Neural cell (in vitro differentiated cells): ENCODE data around the gene P2RY8. TPM values are rescaled to one million over a fixed set of nuclear protein-coding genes. Genes with fewer than 3 reads are reported as not detected.
"Not testable (repeated sequence)": the region's sequence is repeated elsewhere in the genome, so short reads cannot be mapped to it uniquely, and the experiment has no call there.

Source experiments
- H2AFZ ChIP-seq: fragments of 200-600, 300-800 bp; sonication (generic), shearing (Covaris generic); 2 replicates; pipeline ENCODE4 v1.6.0; 2014; ENCODE audit warnings: low read depth, mild to moderate bottlenecking, antibody characterized with exemption, low read length, moderate library complexity
- H3F3A ChIP-seq: fragments of 200-600 bp; shearing (Covaris generic); 2 replicates; pipeline ENCODE4 v1.6.1; 2016; ENCODE audit warnings: mild to moderate bottlenecking, moderate library complexity, mixed read lengths, antibody characterized with exemption, low read length; ENCODE audit not compliant: insufficient read depth, poor library complexity, severe bottlenecking
- H3K27ac ChIP-seq: fragments of 200-600, 300-800 bp; sonication (generic), shearing (Covaris generic); 2 replicates; pipeline ENCODE4 v1.5.1; 2014; ENCODE audit warnings: mild to moderate bottlenecking, low read length, moderate library complexity
- H3K27me3 ChIP-seq: fragments of 300-800, 200-600 bp; sonication (generic), shearing (Covaris generic); 2 replicates; pipeline ENCODE4 v1.6.0; 2014; ENCODE audit warnings: mild to moderate bottlenecking, low read depth, low read length, moderate library complexity; ENCODE audit not compliant: insufficient read depth
- H3K36me3 ChIP-seq: fragments of 300-800, 200-600 bp; sonication (generic), shearing (Covaris generic); 2 replicates; pipeline ENCODE4 v1.5.1; 2014; ENCODE audit warnings: mild to moderate bottlenecking, antibody characterized with exemption, low read length, moderate library complexity; ENCODE audit not compliant: insufficient read depth
- H3K4me2 ChIP-seq: fragments of 300-800, 200-600 bp; sonication (generic), shearing (Covaris generic); 2 replicates; pipeline ENCODE4 v1.6.0; 2014; ENCODE audit warnings: mild to moderate bottlenecking, low read length
- H3K4me3 ChIP-seq: fragments of 300-800, 200-600 bp; sonication (generic), shearing (Covaris generic); 2 replicates; pipeline ENCODE4 v1.5.1; 2014; ENCODE audit warnings: mild to moderate bottlenecking, low read length, moderate library complexity
- H3K79me2 ChIP-seq: fragments of 200-600 bp; shearing (Covaris generic); replicated peaks from 2 replicates; pipeline ENCODE4 v1.6.0; 2014; ENCODE audit warnings: mild to moderate bottlenecking, low read length, moderate library complexity; ENCODE audit not compliant: insufficient read depth
- H3K9ac ChIP-seq: fragments of 300-800, 200-600 bp; sonication (generic), shearing (Covaris generic); 2 replicates; pipeline ENCODE4 v1.6.1; 2016; ENCODE audit warnings: mild to moderate bottlenecking, low read length, mixed read lengths
- H3K9me2 ChIP-seq: fragments of 200-600 bp; shearing (Covaris generic); 2 replicates; pipeline ENCODE4 v1.6.1; 2016; ENCODE audit warnings: mild to moderate bottlenecking, low read length, mixed read lengths; ENCODE audit not compliant: insufficient read depth
- H3K9me3 ChIP-seq: fragments of 200-600, 300-800 bp; sonication (generic), shearing (Covaris generic); 2 replicates; pipeline ENCODE4 v1.6.1; 2016; ENCODE audit warnings: mild to moderate bottlenecking, mixed run types, low read length, moderate library complexity, mixed read lengths
- H4K20me1 ChIP-seq: fragments of 200-600 bp; shearing (Covaris generic); 2 replicates; pipeline ENCODE4 v1.6.1; 2016; ENCODE audit warnings: mild to moderate bottlenecking, mixed run types; ENCODE audit not compliant: insufficient read depth
- EP300 ChIP-seq: fragments of 450-650 bp; conservative IDR thresholded peaks from 2 replicates; pipeline ENCODE4 v1.6.1; 2014; ENCODE audit warnings: antibody characterized with exemption, mild to moderate bottlenecking, moderate library complexity; ENCODE audit not compliant: poor library complexity, severe bottlenecking
- EZH2 ChIP-seq: fragments of 200-600, 300-800 bp; shearing (Covaris generic), sonication (generic); IDR thresholded peaks from 2 replicates; pipeline ENCODE4 v1.6.1; 2014; ENCODE audit warnings: antibody characterized with exemption, low read length, borderline replicate concordance, mild to moderate bottlenecking; ENCODE audit not compliant: insufficient read depth, poor library complexity, severe bottlenecking
- MXI1 ChIP-seq: fragments of 450-650 bp; conservative IDR thresholded peaks from 2 replicates; pipeline ENCODE4 v1.6.1; 2014; ENCODE audit warnings: antibody characterized with exemption, mild to moderate bottlenecking; ENCODE audit not compliant: poor library complexity, severe bottlenecking
- POLR2AphosphoS5 ChIP-seq: IDR thresholded peaks from 2 replicates; pipeline ENCODE4 v1.6.1; 2012
- RAD21 ChIP-seq: fragments of 450-650 bp; conservative IDR thresholded peaks from 2 replicates; pipeline ENCODE4 v1.6.1; 2014; ENCODE audit warnings: antibody characterized with exemption, mild to moderate bottlenecking, moderate library complexity
- SMC3 ChIP-seq: fragments of 450-650 bp; conservative IDR thresholded peaks from 2 replicates; pipeline ENCODE4 v1.6.1; 2014; ENCODE audit warnings: antibody characterized with exemption, mild to moderate bottlenecking, moderate library complexity; ENCODE audit not compliant: poor library complexity
- TAF1 ChIP-seq: IDR thresholded peaks from 2 replicates; pipeline ENCODE4 v1.6.1; 2012; ENCODE audit warnings: low read depth
- polyA plus RNA-seq: library from polyadenylated mRNA; depleted of rRNA; stranded (reverse); fragments of >200 nt; gene quantifications from 2 replicates; pipeline ENCODE4 v1.2.3, GENCODE V29; 2014
- TF ChIP-seq, protein P1 (sequence below): IDR thresholded peaks from 2 replicates; pipeline ENCODE4 v1.6.1; 2012; ENCODE audit warnings: borderline replicate concordance
- TF ChIP-seq, protein P2 (sequence below): fragments of 450-650 bp; IDR thresholded peaks from 2 replicates; pipeline ENCODE4 v1.5.1; 2014; ENCODE audit warnings: antibody characterized with exemption, mild to moderate bottlenecking, moderate library complexity; ENCODE audit not compliant: poor library complexity, severe bottlenecking

P2RY8 gene
- polyA plus RNA-seq, 1 donor from 2014 or later = not detected

DNA sequence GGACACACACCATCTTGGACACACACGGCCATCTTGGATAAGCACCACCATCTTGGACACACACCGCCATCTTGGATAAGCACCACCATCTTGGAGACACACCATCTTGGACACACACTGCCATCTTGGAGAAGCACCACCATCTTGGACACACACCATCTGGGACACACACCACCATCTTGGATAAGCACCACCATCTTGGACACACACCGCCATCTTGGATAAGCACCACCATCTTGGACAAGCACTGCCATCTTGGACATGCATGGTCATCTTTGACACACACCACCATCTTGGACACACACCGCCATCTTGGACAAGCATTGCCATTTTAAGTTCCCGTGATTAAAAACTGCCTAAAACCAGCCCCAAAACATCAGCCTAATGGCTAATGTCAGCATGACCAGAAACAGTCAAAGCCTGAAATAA is 88.4 kb downstream of the P2RY8 start:
- peaks cover 17% of the 10 kb centered on the region for H3K79me2 ChIP-seq
- not testable (repeated sequence) for H3K9me3 ChIP-seq, H3K27ac ChIP-seq, H3K27me3 ChIP-seq, H3K4me3 ChIP-seq, H3K36me3 ChIP-seq, H2AFZ ChIP-seq, H3K9ac ChIP-seq, H3K9me2 ChIP-seq, H3F3A ChIP-seq, H3K4me2 ChIP-seq, H4K20me1 ChIP-seq

DNA sequence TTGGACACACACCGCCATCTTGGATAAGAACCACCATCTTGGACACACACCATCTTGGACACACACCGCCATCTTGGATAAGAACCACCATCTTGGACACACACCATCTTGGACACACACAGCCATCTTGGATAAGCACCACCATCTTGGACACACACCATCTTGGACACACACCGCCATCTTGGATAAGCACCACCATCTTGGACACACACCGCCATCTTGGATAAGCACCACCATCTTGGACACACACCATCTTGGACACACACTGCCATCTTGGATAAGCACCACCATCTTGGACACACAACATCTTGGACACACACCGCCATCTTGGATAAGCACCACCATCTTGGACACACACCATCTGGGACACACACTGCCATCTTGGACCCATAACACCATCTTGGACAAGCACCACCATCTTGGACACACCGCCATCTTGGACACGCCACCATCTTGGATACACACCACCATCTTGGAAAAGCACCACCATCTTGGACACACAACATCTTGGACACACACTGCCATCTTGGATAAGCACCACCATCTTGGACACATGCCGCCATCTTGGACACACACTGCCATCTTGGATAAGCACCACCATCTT is 88.9 kb downstream of the P2RY8 start:
- H2AFZ ChIP-seq, H3K9me3 ChIP-seq, H3K27ac ChIP-seq, H3K27me3 ChIP-seq, H4K20me1 ChIP-seq, H3F3A ChIP-seq, H3K9ac ChIP-seq, H3K9me2 ChIP-seq, H3K4me3 ChIP-seq, H3K36me3 ChIP-seq, H3K4me2 ChIP-seq: not testable (repeated sequence)
- peaks cover 17% of the 10 kb centered on the region for H3K79me2 ChIP-seq

DNA sequence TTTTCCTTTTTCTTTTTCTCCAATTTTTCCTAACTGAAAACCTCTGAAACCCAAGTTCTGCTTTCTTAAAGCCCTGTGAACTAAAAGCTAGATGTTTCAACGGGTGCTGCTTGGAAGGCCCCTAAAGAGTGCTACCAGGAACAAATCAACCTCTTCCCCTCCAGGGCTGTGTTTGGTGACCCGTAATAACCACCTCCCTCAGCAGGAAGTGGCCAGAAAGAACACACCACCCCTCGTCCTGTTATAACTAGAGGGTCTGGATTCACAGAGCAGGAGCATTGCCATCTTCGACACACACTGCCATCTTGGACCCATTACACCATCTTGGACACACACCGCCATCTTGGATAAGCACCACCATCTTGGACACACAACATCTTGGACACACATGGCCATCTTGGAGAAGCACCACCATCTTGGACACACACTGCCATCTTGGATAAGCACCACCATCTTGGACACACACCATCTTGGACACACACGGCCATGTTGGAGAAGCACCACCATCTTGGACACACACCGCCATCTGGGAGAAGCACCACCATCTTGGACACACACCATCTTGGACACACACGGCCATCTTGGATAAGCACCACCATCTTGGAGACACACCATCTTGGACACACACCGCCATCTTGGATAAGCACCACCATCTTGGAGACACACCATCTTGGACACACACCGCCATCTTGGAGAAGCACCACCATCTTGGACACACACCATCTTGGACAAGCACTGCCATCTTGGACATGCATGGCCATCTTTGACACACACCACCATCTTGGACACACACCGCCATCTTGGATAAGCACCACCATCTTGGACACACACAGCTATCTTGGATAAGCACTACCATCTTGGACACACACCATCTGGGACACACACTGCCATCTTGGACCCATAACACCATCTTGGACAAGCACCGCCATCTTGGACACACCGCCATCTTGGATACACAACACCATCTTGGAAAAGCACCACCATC is 89.7 kb downstream of the P2RY8 start:
- H3K4me2 ChIP-seq, H3K9me2 ChIP-seq, H3K36me3 ChIP-seq, H3K9me3 ChIP-seq, H3K27ac ChIP-seq, H3K9ac ChIP-seq, H4K20me1 ChIP-seq, H2AFZ ChIP-seq, H3K27me3 ChIP-seq, H3K4me3 ChIP-seq, H3F3A ChIP-seq: not testable (repeated sequence)
- H3K79me2 ChIP-seq = peaks cover 16% of the 10 kb centered on the region

DNA sequence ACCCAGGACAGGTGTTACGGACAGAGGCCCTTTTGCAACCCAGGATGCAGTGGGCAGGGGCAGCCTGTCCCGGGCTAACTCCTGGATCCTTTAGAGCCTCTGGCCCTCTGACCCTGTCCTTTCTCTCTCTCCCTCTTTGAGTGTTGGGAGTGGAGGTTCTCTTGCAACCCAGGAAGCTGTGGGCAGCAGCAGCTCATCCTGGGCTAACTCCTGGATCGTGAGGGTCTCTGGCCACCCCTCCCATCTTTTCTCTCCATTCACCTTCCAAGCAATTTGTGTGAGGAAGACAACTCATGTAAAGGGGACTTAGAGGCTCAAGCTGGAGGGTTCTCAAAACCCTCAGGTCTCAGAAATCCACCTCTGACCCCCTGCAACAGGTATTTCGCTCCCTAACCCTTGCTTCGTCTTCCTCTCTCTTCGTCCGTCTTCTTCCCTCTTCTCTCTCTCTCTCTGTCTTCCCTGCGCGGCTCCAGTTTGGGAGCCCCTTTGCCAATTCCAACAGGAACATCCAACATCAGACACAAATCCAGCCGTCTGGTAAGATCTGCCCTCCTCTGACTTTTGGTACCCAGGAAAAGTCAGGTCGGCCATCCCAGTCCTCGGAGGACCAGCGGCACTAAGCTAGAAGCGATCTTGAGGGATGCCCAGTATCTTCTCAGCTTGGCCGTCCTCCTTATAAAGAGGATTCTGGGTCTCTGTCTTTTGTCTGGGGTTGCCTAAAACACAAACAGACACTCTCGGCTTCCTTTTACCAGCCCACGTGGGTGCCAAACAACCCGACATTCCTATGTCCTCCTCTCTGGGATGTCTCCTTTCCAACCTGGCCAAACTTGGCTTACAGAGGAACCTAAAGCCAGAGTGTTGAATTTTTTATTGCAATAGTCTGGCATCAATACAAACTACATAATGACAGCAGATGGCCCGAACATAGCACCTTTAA is 92.2 kb downstream of the P2RY8 start:
- peaks cover under 1% of the 10 kb centered on the region for H3K79me2 ChIP-seq
- no peak overlapping the region for H3K9ac ChIP-seq
- H3K9me3 ChIP-seq = no peaks in the 10 kb centered on the region

More for the DNA sequence above, 92.2 kb downstream of the P2RY8 start:
- TF ChIP-seq, protein P1, sequence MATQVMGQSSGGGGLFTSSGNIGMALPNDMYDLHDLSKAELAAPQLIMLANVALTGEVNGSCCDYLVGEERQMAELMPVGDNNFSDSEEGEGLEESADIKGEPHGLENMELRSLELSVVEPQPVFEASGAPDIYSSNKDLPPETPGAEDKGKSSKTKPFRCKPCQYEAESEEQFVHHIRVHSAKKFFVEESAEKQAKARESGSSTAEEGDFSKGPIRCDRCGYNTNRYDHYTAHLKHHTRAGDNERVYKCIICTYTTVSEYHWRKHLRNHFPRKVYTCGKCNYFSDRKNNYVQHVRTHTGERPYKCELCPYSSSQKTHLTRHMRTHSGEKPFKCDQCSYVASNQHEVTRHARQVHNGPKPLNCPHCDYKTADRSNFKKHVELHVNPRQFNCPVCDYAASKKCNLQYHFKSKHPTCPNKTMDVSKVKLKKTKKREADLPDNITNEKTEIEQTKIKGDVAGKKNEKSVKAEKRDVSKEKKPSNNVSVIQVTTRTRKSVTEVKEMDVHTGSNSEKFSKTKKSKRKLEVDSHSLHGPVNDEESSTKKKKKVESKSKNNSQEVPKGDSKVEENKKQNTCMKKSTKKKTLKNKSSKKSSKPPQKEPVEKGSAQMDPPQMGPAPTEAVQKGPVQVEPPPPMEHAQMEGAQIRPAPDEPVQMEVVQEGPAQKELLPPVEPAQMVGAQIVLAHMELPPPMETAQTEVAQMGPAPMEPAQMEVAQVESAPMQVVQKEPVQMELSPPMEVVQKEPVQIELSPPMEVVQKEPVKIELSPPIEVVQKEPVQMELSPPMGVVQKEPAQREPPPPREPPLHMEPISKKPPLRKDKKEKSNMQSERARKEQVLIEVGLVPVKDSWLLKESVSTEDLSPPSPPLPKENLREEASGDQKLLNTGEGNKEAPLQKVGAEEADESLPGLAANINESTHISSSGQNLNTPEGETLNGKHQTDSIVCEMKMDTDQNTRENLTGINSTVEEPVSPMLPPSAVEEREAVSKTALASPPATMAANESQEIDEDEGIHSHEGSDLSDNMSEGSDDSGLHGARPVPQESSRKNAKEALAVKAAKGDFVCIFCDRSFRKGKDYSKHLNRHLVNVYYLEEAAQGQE = no peak
- no peak for TF ChIP-seq TAF1
- no peak for TF ChIP-seq MXI1
- TF ChIP-seq POLR2AphosphoS5 = no peak
- TF ChIP-seq EP300 = no peak
- no peak for TF ChIP-seq RAD21
- TF ChIP-seq SMC3 = no peak
- TF ChIP-seq, protein P2, sequence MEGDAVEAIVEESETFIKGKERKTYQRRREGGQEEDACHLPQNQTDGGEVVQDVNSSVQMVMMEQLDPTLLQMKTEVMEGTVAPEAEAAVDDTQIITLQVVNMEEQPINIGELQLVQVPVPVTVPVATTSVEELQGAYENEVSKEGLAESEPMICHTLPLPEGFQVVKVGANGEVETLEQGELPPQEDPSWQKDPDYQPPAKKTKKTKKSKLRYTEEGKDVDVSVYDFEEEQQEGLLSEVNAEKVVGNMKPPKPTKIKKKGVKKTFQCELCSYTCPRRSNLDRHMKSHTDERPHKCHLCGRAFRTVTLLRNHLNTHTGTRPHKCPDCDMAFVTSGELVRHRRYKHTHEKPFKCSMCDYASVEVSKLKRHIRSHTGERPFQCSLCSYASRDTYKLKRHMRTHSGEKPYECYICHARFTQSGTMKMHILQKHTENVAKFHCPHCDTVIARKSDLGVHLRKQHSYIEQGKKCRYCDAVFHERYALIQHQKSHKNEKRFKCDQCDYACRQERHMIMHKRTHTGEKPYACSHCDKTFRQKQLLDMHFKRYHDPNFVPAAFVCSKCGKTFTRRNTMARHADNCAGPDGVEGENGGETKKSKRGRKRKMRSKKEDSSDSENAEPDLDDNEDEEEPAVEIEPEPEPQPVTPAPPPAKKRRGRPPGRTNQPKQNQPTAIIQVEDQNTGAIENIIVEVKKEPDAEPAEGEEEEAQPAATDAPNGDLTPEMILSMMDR = no peak
- TF ChIP-seq EZH2 = no peak
- Histone ChIP-seq H3K36me3 (no peaks in the 10 kb centered on the region), H3K27ac (no peak overlapping the region), H3K4me3 (no peak overlapping the region), H2AFZ (no peak overlapping the region), H3K27me3 (no peaks in the 10 kb centered on the region), H3F3A (no peaks in the 10 kb centered on the region), H4K20me1 (no peaks in the 10 kb centered on the region), H3K9me2 (no peaks in the 10 kb centered on the region), H3K4me2 (no peak overlapping the region)
